HG03571 (cell line): ENCODE measurements around the gene ERBB2.
"Not testable (repeated sequence)": the region's sequence is repeated elsewhere in the genome, so short reads cannot be mapped to it uniquely, and the experiment has no call there.

Experiments
- ATAC-seq: cut with Tn5 transposase; IDR thresholded peaks from one replicate; pipeline ENCODE4 v1.9.1; 2021; ENCODE audit not compliant: unreplicated experiment

The ERBB2 gene

GRCh38 chr17:39702901-39703893 lies 3.3 kb downstream of the ERBB2 start:
- no peak for ATAC-seq

DNA sequence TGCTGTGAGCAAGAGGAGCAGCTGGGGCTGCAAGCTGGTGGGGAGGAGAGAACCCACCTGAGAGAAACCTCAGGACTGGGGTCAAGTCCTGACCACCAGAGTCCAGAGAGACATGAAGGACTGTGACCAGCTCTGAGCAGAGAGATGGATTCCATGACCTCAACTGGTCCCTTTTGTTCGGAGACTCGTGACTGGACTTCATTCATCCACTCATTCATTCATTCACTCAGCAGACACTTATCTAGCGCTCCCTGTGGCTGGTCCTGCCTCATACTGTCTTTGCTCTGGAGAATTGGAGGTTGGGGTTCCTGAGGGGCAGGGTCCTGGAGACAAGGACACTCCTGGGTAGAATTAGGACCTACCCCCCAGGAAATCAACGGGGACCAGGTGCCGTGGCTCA lies 4.0 kb downstream of the ERBB2 start:
- ATAC-seq = no peak

- no peak for ATAC-seq
Measured at GRCh38 chr17:39704821-39705551, 5.1 kb downstream of the ERBB2 start.

DNA sequence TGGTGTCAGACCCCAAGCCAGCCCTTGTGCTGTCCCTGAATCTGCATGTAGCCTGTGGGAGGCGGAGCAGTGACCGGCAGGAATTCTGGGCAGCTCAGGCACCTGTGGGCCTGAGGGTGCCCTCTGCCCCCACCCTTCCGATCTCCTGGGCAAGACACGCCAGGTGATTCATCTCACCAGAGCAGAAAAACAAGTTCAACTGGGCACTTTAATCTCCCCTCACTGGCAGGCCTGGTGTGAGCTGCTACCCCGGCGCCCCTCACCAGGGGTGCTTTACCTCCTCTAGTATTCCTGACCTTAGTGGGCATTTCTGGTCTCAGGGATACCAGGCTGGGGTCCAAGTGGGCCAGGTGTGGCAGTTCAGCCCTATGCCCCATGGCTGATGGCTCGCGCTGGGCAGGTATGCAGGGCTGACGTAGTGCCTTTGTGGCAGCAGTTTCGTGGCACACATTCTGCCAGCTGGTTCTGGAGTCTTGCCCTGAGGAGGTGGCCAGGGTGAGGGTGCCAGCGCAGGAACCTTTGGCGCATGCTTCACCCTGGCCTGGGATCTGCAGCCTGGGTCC lies 6.0 kb downstream of the ERBB2 start:
- no peak for ATAC-seq

DNA sequence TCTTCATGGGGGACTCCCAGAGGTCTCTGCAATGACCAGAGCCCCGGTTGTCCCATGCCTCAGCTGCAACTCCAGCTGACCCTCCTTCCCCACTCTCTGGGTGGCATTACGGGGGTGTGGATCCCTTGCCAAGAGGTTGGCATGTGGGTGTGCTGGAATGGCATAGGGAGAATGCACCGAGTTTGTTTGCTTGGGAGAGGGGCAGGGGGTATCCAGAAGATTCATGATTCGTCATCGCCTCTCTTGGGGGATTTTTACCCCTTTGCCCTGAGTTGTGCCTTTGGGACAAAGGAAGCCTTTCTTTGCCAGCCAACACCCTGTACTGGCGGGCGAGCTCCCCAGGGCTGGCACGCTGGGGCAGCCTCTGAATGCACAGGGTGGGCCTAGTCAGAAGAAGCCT lies 6.5 kb downstream of the ERBB2 start:
- no peak for ATAC-seq

- ATAC-seq = no peak
Measured at GRCh38 chr17:39706921-39707337, 7.1 kb downstream of the ERBB2 start.

GRCh38 chr17:39709319-39709997 lies 9.6 kb downstream of the ERBB2 start:
- no peak for ATAC-seq

GRCh38 chr17:39709998-39710964 lies 10.4 kb downstream of the ERBB2 start:
- ATAC-seq = no peak

GRCh38 chr17:39711071-39711470 lies 11.2 kb downstream of the ERBB2 start:
- not testable (repeated sequence) for ATAC-seq

DNA sequence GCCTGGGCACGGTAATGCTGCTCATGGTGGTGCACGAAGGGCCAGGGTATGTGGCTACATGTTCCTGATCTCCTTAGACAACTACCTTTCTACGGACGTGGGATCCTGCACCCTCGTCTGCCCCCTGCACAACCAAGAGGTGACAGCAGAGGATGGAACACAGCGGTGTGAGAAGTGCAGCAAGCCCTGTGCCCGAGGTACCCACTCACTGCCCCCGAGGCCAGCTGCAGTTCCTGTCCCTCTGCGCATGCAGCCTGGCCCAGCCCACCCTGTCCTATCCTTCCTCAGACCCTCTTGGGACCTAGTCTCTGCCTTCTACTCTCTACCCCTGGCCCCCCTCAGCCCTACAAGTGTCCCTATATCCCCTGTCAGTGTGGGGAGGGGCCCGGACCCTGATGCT lies 12.0 kb downstream of the ERBB2 start:
- ATAC-seq = no peak

GRCh38 chr17:39714234-39714633 lies 14.4 kb downstream of the ERBB2 start:
- no peak for ATAC-seq

- ATAC-seq = no peak
Measured at GRCh38 chr17:39715375-39716072, 15.7 kb downstream of the ERBB2 start.

DNA sequence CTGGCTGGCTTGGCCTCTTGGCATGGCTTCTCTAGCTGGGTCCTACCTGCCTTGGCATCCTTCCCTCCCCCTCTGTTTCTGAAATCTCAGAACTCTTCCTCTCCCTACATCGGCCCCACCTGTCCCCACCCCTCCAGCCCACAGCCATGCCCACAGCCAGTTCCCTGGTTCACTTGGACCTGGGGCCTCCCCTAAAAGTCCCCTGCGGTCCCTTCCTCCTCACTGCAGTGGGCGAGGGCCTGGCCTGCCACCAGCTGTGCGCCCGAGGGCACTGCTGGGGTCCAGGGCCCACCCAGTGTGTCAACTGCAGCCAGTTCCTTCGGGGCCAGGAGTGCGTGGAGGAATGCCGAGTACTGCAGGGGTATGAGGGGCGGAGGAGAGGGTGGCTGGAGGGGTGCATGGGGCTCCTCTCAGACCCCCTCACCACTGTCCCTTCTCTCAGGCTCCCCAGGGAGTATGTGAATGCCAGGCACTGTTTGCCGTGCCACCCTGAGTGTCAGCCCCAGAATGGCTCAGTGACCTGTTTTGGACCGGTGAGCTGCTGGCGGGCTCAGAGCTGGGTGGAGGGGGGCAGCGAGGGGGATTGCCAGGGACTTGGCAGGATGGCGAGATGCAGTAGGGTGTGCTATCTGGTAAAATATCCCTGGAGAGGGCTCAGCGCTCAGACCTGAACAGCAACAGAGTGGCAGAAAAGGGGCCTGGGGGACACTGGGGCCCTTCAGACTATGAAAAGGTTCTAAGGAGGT lies 16.4 kb downstream of the ERBB2 start:
- ATAC-seq = no peak

DNA sequence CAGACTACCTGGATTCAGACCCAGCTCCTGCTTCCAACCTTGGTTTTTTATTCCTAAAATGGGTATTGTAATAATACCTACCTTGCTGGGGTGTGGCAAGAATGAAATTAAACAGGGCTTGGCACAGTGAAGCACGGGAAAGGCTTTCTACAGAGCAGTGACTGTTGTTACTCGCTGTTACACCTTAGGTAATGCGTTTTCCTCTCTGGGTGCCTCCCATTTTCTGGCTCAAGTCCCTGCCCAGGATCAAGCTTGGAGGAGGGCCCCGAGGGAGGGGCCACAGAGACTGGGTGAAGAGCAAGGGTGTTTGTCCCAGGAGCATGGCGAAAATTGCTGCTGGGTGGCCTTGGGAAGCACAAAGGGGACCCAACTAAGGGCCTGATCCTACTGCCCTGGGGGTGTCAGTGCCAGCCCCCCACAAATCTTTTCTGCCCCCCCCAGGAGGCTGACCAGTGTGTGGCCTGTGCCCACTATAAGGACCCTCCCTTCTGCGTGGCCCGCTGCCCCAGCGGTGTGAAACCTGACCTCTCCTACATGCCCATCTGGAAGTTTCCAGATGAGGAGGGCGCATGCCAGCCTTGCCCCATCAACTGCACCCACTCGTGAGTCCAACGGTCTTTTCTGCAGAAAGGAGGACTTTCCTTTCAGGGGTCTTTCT lies 17.1 kb downstream of the ERBB2 start:
- no peak for ATAC-seq

GRCh38 chr17:39717660-39718059 lies 17.8 kb downstream of the ERBB2 start:
- no peak for ATAC-seq

GRCh38 chr17:39719563-39720355 lies 19.9 kb downstream of the ERBB2 start:
- ATAC-seq = no peak

- ATAC-seq = no peak
Measured at GRCh38 chr17:39722104-39722503, 22.2 kb downstream of the ERBB2 start.
